RWPE1 (cell line): Measurements from ENCODE around the gene KSR1.

Experiments used
- CTCF ChIA-PET: fragments of 350-600 bp; sonication (Branson Sonifier 250); formaldehyde crosslinking; extraction: SDS; loops from one replicate; lab custom pipeline; 2021; lab: Yijun Ruan, JAX
- POLR2A ChIA-PET: fragments of 400-600 bp; formaldehyde crosslinking; extraction: SDS; loops from one replicate; lab custom pipeline; 2020; ENCODE audit warnings: antibody characterized with exemption; ENCODE audit not compliant: low non-redundant PET; lab: Yijun Ruan, JAX
- DNase-seq: peaks from one replicate; pipeline ENCODE4 v3.0.0; 2012; ENCODE audit warnings: low spot score
- H3K27ac ChIP-seq: fragments of 450-650 bp; 2 replicates; pipeline ENCODE4 v1.5.1; 2017
- TF ChIP-seq, protein P1 (sequence below): fragments of 450-650 bp; conservative IDR thresholded peaks from 2 replicates; pipeline ENCODE4 v1.5.1; 2017; ENCODE audit warnings: low read depth, mild to moderate bottlenecking

The KSR1 gene

DNA sequence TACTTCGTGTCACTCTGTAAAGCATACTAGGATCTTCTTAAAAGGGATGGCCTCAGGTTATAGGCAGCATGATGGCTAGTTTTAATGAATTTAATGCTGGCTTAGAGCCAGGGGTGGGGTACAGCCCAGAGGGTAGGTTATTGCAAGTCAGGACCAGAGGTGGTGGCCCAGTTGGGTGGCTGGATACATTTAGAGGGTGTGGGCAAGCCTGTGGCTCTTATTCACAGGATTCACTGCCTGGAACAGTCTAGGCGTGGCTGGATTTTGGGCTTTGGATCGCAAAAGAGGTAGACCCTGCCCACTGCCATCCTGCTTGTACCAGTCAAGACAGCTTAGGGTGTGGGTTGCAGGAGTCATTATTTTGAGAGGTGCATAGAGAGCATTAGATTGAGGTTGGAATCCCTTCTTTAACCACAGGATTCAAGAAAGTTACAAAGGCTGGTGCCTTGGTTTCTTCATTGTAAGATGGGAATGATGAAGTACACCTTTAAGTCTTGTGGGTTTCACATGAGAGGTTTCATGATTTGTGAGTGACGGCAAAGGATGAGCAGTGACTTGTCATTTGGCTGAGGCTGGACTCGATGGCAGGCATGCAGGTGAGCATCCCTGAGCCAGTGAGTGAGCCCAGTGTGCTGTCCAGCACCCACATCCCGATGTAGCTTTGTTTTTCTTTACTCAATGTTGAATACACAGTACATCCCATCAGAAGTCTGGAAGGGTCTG, 85.2 kb downstream of the KSR1 start:
- no peak for DNase-seq
- H3K27ac ChIP-seq, result peak overlapping the region; percentile 73
- CTCF ChIA-PET, result interaction anchor here (0.7 kb wide), 1 partner anchor 76 kb away, joined by 3 read pairs; no protein-coding TSS in a partner anchor
- TF ChIP-seq, protein P1, sequence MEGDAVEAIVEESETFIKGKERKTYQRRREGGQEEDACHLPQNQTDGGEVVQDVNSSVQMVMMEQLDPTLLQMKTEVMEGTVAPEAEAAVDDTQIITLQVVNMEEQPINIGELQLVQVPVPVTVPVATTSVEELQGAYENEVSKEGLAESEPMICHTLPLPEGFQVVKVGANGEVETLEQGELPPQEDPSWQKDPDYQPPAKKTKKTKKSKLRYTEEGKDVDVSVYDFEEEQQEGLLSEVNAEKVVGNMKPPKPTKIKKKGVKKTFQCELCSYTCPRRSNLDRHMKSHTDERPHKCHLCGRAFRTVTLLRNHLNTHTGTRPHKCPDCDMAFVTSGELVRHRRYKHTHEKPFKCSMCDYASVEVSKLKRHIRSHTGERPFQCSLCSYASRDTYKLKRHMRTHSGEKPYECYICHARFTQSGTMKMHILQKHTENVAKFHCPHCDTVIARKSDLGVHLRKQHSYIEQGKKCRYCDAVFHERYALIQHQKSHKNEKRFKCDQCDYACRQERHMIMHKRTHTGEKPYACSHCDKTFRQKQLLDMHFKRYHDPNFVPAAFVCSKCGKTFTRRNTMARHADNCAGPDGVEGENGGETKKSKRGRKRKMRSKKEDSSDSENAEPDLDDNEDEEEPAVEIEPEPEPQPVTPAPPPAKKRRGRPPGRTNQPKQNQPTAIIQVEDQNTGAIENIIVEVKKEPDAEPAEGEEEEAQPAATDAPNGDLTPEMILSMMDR, result no peak
- POLR2A ChIA-PET, result no interaction called here

DNA sequence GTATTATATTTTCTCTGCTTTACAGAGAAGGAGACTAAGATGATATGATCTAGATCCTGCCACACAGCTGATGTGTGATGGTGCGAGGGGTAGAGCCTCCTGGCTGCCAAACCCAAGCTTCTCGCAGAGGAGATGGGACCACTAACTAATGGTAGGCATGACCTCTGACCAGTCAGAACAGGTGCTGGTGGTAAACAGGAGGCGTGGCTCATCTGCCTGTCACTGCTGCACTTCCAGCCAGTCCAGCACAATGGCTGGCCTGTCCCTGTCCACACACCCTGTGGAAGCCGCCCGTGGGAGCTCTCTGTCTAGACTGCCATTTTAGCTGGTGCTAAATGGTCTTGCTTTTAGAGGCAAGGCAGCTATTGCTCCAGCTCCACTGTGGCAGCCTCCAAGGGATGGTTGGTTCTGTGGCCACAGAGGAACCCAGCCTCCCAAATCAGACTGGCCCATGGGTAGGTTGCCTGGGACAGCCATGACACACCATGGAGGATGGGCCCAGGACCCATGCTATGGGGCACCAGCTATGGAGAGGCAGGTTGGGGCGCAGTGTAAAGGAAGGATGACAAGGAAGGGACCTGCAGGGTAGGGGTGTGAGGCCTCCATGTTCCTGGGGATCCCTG, 86.7 kb downstream of the KSR1 start:
- TF ChIP-seq, protein P1, result no peak
- no peak overlapping the region for H3K27ac ChIP-seq
- ChIA-PET CTCF (interaction anchor here (0.6 to 0.7 kb wide), 2 partner anchors 28 to 210 kb away, joined by 3 read pairs; no protein-coding TSS in a partner anchor), POLR2A (no interaction called here)
- no peak for DNase-seq

DNA sequence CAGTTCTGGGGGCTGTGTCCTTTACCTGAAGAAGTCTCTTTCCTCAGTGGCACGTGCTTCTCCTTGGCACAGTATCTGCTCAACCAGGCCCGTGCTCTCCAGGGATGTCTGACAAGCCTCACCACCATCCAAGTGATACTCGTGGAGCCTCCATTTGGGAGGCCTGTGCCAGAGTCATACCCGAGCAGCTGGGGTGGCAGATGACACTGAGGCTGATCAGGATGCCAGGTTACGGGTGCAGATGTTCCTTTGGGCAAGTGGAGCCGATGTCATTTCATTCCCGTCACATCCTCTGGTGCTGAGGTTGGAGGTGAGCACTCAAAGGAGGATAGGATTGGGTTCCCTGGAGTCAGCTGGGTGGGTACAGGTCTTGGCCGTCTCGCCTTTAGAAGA, 87.2 kb downstream of the KSR1 start:
- H3K27ac ChIP-seq, result no peak overlapping the region
- POLR2A ChIA-PET, result no interaction called here
- DNase-seq, result no peak
- TF ChIP-seq, protein P1, result no peak
- CTCF ChIA-PET, result interaction anchor here (0.7 kb wide), 1 partner anchor 211 kb away, joined by 3 read pairs; no protein-coding TSS in a partner anchor

DNA sequence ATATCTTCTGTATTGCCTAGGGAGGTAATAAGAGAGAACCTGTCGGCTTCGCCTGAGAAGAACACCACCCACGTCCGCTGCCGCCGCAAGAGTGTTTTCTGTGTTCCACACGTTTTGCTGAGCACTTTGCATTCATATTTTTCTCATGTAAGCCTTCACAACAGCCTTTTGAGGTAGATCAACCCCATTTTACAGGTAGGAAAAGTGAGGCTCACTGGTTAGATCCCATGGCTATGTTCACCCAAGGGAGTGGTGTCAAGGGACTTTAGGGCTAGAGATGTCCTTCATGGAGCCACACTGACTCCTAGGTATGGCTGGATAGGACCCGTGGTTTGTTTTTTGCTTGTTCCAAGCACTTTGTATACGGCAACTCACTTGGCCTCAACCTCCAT, 87.7 kb downstream of the KSR1 start:
- no peak for DNase-seq
- H3K27ac ChIP-seq, result no peak overlapping the region
- POLR2A ChIA-PET, result no interaction called here
- TF ChIP-seq, protein P1, result no peak
- CTCF ChIA-PET, result interaction anchor here (0.7 kb wide), 1 partner anchor 211 kb away, joined by 3 read pairs; no protein-coding TSS in a partner anchor

DNA sequence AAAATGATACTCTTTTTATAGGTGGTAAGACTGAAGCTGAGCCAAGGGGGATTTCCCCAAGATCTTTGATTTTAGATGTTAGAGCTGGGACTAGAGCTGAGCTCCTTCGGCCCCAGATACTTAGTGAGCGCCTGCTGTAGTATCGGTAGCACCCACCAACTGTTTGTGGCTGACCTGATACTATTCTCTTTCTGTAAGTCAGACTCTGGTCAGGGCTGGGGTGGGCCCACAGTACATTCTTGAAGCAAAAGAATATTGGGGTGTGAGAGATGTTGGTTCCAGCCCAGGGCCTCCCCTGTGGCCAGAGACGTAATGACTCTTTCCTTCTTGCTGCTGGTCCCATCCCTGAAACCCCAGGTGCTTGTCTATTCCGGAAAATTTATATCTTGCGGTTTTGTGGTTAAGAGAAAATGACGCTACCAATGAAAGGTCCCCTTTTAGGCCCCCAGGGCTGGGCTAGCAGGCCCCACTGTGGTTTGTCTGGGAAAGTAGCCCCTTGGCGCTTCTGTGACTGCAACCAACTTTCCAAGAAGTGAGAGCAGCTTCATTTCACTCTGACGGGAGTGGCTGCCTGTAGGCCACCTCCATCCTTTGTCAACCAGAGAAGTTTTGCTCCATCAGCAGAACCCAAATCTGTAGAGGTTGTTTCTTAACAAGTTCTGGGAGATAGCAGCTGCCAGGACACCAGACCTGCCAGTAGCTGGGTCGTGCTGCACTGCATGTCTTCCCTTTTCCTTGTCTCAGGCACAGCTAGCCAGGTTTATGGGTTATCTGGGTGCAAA, 88.3 kb downstream of the KSR1 start:
- no peak for DNase-seq
- CTCF ChIA-PET, result no interaction called here
- POLR2A ChIA-PET, result no interaction called here

More for the DNA sequence above, 88.3 kb downstream of the KSR1 start:
- H3K27ac ChIP-seq, result 0 out of 2 replicates have a peak overlapping the region, but pooled peaks have one; percentile 21
- TF ChIP-seq, protein P1, result no peak
